K562 (cell line): ENCODE data around the gene SFN. TPM values are rescaled to one million over a fixed set of nuclear protein-coding genes. Genes with fewer than 3 reads are reported as not detected.

ENCODE experiments used
- CEBPB ChIP-seq: fragments of 450-650 bp; IDR thresholded peaks from 2 replicates; pipeline ENCODE4 v1.6.1; 2016; ENCODE audit warnings: missing genetic modification characterization, missing compliant biosample characterization
- ETV1 ChIP-seq: fragments of 450-650 bp; conservative IDR thresholded peaks from 2 replicates; pipeline ENCODE4 v1.6.1; 2016; ENCODE audit warnings: missing genetic modification characterization, control low read depth, low read depth, missing compliant biosample characterization
- FOXP4 ChIP-seq: sonication (generic); formaldehyde crosslinking; IDR thresholded peaks from 2 replicates; pipeline ENCODE4 v1.8.0; 2022; ENCODE audit warnings: mild to moderate bottlenecking, missing genetic modification reagents, borderline replicate concordance
- MAZ ChIP-seq, 2 experiments: fragments of 450-650 bp in 1 of 2; sonication (generic) in 1 of 2; formaldehyde crosslinking; IDR thresholded peaks in 1 of 2; conservative IDR thresholded peaks in 1 of 2; 2 replicates each; pipeline versions ENCODE4 v1.4.0 to v1.5.0; 2020; ENCODE audit warnings: mild to moderate bottlenecking in 1 of 2, missing genetic modification reagents in 1 of 2
- PRDM10 ChIP-seq: fragments of 450-650 bp; IDR thresholded peaks from 2 replicates; pipeline ENCODE4 v1.6.1; 2018; ENCODE audit not compliant: partially characterized antibody
- RAD21 ChIP-seq, 2 experiments: fragments of 250-450 bp in 1 of 2; fragments of 450-650 bp in 1 of 2; sonication (Bioruptor Pico) in 1 of 2; formaldehyde crosslinking in 1 of 2; IDR thresholded peaks in 1 of 2; conservative IDR thresholded peaks in 1 of 2; 2 replicates each; pipeline versions ENCODE4 v1.4.0 to v1.8.0; 2020 to 2022; ENCODE audit warnings: mild to moderate bottlenecking in 2 of 2, moderate library complexity in 1 of 2
- ZNF584 ChIP-seq: fragments of 200-800 bp; sonication (Bioruptor generic); IDR thresholded peaks from 2 replicates; pipeline ENCODE4 v1.6.1; 2016; ENCODE audit warnings: low read depth, mild to moderate bottlenecking, missing genetic modification characterization, missing compliant biosample characterization
- polyA plus RNA-seq, 8 experiments: library from polyadenylated mRNA; depleted of rRNA in 4 of 8; stranded (reverse) in 5 of 8; unstranded in 3 of 8; fragments of >200 nt; fragmentation: Nextera tagmentation in 2 of 8; fragmentation: Illumina TruSeq in 1 of 8; extraction: Ambion mirVana in 2 of 8; extraction: Trizol in 1 of 8; gene quantifications; 2 replicates each; pipeline versions ENCODE4 v1.2.1 to v1.2.3, GENCODE V29; 2011 to 2014; ENCODE audit warnings: inconsistent platforms in 1 of 8, missing spikeins in 1 of 8
- total RNA-seq, 7 experiments: library from RNA; depleted of rRNA in 6 of 7; stranded (reverse); fragments of >200 nt in 6 of 7; fragmentation: Illumina TruSeq in 2 of 7; extraction: Trizol in 2 of 7; gene quantifications; 2 replicates each; pipeline versions ENCODE4 v1.2.1 to v1.2.3, GENCODE V29; 2011 to 2021; ENCODE audit warnings: low replicate concordance in 1 of 7

SFN gene
- total and polyA plus RNA-seq, 9 of the 15 experiments (the other 6 are each of a cell fraction or from before 2014, with no cell fraction given) = 0.10 to 3.8 (median 2.0) TPM

GRCh38 chr1:26910343-26911160 lies 47.6 kb downstream of the SFN start (continued):
- TF ChIP-seq FOXP4 (no peak), CEBPB (tag) (peak; percentile 88), ZNF584 (CRISPR knock-in tag) (0 out of 2 replicates have a peak, but pooled peaks have one; percentile 54), RAD21 (CRISPR knock-in tag; conservative IDR thresholded peaks at IDR 0.05 in 1 of 2, IDR thresholded peaks at IDR 0.05 in 1 of 2) (no peak), MAZ (CRISPR knock-in tag; conservative IDR thresholded peaks at IDR 0.05 in 1 of 2, IDR thresholded peaks at IDR 0.05 in 1 of 2) (no peak), PRDM10 (peak; percentile 50), ETV1 (tag) (0 out of 2 replicates have a peak, but pooled peaks have one; percentile 12)
